Erythroblast (primary cell): ENCODE results near the gene VSTM2B.

Experiments
- GATA1 ChIP-seq: IDR thresholded peaks from 2 replicates; pipeline ENCODE4 v1.6.1; 2011; ENCODE audit warnings: low read depth, mild to moderate bottlenecking, control low read depth, low read length, moderate library complexity
- POLR2A ChIP-seq: IDR thresholded peaks from 2 replicates; pipeline ENCODE4 v1.6.1; 2011; ENCODE audit warnings: mild to moderate bottlenecking, low read length

DNA sequence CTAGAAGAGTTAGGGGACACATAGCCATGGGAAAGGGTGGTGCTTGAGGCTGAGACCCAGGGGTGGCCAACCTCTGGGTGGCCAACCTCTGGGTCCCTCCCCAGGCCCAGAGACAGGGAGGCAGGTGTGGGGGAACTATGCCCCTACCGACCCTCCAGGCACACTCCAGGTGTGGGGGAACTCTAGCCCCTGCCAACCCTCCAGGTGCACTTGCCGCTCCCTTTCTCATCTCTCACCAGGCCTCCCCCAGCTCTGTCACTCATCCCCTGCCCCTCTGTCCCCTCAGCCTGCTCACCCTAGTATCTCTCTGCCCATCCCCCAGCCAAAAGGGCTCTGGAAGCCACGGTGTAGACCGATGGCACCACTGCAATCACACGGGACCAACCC lies 10.6 kb upstream of the VSTM2B start:
- no peak for TF ChIP-seq POLR2A
- TF ChIP-seq GATA1, result no peak
